ENCODE results near the gene GABRR1.

- TF ChIP-seq CTCF (IDR thresholded peaks at IDR 0.05) (no peak), POLR2AphosphoS5 (IDR thresholded peaks at IDR 0.05) (no peak)
These were observed 37.0 kb downstream of the GABRR1 start for GRCh38 chr6:89180112-89180511.
